HUES48 (cell line): ENCODE results near the gene PALD1.

Source experiments
- H3K27ac ChIP-seq: one replicate; pipeline ENCODE4 v1.7.0; 2013; ENCODE audit warnings: low read depth, low read length, inconsistent platforms
- H3K27me3 ChIP-seq: 2 replicates; pipeline ENCODE4 v1.6.1; 2013; ENCODE audit warnings: mild to moderate bottlenecking, low read length; ENCODE audit not compliant: control insufficient read depth, insufficient read depth
- H3K36me3 ChIP-seq: 2 replicates; pipeline ENCODE4 v1.6.1; 2013; ENCODE audit warnings: low read length; ENCODE audit not compliant: control insufficient read depth, insufficient read depth
- H3K4me1 ChIP-seq: 2 replicates; pipeline ENCODE4 v1.6.1; 2013; ENCODE audit warnings: mild to moderate bottlenecking, low read length; ENCODE audit not compliant: control insufficient read depth, insufficient read depth
- H3K4me3 ChIP-seq: 2 replicates; pipeline ENCODE4 v1.5.1; 2013; ENCODE audit warnings: mild to moderate bottlenecking, low read depth, low read length
- H3K9ac ChIP-seq: 2 replicates; pipeline ENCODE4 v1.6.1; 2013; ENCODE audit warnings: mild to moderate bottlenecking, low read depth, low read length, moderate library complexity
- H3K9me3 ChIP-seq: 2 replicates; pipeline ENCODE4 v1.6.1; 2013; ENCODE audit warnings: low read length; ENCODE audit not compliant: control insufficient read depth, insufficient read depth

PALD1 gene

DNA sequence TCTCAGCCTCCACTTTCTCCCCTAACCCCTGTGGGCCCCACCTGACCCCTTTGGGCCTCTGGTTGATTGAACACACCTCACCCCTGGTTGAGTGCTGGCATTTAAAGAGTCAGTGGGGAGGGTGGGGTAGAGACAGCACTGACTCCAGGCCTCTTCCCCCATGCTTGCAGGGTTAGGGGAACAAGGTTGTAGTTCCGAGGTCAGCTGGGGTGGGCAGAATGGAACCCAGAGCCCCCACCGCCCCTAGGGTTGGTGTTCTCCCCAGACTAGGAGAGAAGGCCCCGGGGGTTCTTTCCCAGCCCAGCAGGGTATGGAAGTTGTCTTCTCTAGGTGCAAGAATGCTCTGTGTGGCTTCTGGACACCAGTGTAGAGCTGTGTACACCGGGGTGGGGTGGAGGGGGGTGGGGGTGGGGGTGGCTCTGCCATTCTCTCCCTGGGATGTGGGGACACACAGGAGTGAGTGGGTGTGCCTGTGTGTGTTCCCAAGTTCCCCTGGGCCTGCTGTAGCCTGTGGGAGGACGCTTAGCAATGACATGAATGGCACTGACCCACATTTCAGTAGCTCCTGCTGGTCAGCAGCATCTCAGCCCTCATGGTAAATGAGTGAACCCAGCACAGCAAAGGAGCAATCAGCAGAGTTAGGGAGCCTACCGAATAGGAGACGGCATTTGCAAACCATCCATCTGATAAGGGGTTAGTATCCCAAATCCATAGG, 90.4 kb downstream of the PALD1 start:
- Histone ChIP-seq H3K27me3 (no peaks in the 10 kb centered on the region), H3K27ac (no peak overlapping the region), H3K36me3 (no peaks in the 10 kb centered on the region), H3K4me3 (no peak overlapping the region), H3K4me1 (no peaks in the 10 kb centered on the region), H3K9me3 (no peaks in the 10 kb centered on the region), H3K9ac (no peak overlapping the region)

DNA sequence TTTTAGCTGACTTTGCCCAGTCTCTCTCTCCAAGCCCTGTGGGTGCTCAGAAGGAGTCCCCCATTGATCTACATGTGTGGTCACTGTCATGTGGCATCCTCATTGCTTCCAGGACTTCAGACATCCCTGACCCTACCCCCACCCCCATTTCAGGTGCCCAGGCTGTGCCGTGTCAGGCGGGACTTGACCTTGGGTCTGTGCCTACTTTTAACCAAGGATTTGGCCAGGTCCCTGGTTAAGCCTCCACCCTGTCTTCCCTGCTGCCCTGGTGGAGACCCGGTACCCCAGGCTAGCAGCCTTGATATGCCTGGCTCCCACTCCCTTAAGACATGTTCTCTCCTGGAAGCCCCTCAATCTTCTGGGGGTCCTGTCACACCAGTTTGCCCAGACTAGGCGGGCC, 92.7 kb downstream of the PALD1 start:
- no peak overlapping the region for H3K9ac ChIP-seq
- no peaks in the 10 kb centered on the region for H3K4me1 ChIP-seq
- H3K27me3 ChIP-seq, result no peaks in the 10 kb centered on the region

DNA sequence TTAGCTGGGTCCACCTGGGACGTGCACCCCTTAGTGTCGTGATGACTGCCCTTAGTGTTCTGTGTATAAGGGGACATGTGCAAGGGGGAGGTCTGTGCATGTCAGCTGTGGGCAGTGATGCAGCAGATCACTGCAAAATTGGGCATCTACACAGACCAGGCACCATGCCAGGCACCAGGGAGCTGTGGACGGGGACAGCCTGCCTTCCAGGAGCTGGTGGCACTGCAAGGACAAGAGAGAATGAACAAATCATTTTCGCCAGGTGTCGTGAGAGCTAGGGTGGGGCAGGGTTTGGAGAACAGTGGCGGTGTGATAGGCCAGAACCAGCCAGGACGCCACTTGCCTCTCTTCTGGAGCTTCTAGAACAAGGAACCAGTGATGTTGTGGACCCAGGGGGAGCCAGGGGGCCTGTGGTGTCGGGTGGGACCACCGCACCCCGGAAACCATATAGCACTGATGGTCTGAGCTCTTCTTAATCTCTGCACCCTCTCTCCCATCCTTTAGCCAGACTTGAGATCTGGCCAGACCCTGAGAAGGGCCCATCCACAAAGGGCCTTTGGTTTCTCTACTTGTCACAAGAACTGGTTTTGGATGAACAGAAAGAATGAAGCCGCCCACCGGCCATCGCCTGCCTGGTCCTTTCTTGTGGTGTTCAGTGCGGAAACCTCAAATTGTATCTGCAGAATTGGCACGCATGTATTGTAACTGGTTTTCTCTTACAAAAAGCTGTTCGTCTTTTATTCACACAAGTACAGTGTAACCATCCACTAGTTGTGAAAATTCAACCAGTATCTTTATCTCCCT, 93.3 kb downstream of the PALD1 start:
- H3K27ac ChIP-seq, result no peak overlapping the region
- H3K27me3 ChIP-seq, result no peaks in the 10 kb centered on the region
- no peaks in the 10 kb centered on the region for H3K4me1 ChIP-seq

More for the DNA sequence above, 92.7 kb downstream of the PALD1 start:
- H3K27ac ChIP-seq, result no peak overlapping the region
- H3K9me3 ChIP-seq, result no peaks in the 10 kb centered on the region
- no peaks in the 10 kb centered on the region for H3K36me3 ChIP-seq
- H3K4me3 ChIP-seq, result no peak overlapping the region

DNA sequence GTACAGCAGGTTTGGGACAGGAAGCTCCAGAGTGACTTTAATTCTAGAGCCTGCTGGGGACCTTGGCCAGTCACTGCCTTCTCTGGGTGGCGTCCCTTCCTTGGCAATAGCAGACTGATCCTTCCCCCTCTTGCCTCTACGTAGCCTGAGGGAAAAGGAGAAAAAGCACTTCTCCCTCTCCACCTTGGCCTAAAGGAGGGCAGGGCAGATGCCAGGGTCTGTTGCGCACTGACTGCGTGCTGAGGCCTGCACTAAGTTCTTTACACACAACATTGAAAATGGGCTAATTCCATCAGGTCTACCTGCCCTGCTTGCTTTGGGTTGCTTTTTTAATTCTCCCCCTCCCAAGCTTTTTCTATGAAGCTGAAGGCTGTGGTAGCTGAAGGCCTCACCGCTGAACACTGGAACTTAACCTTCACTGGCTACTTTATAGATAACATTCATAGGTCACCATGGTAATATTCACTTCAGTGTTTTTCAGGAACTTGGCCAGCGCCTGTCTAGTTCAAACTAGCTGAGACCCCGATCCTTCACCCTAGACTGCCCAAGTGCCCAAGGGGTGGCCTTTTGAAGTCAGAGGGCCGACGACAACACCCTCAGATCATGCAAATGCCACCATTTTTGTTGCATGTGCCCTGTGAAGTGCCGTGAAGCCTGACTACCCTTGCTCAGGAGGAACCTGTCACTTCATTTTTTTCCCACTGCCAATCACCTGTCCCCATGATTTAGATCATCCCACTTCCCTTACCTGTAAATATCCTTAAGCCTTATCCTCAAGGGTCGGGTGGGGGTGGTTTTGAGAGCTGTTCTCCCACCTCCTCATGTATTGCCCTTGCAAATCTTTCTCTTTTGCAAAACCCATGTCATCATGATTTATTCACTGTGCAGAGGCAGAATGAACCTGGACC, 95.3 kb downstream of the PALD1 start:
- Histone ChIP-seq H3K4me3 (no peak overlapping the region), H3K36me3 (no peaks in the 10 kb centered on the region), H3K27me3 (no peaks in the 10 kb centered on the region), H3K9me3 (no peaks in the 10 kb centered on the region), H3K4me1 (peaks cover 4% of the 10 kb centered on the region; the same call in 1 of the 2 replicates), H3K27ac (no peak overlapping the region), H3K9ac (no peak overlapping the region)

More for the DNA sequence above, 93.3 kb downstream of the PALD1 start:
- Histone ChIP-seq H3K9ac (no peak overlapping the region), H3K9me3 (no peaks in the 10 kb centered on the region), H3K36me3 (no peaks in the 10 kb centered on the region), H3K4me3 (no peak overlapping the region)

DNA sequence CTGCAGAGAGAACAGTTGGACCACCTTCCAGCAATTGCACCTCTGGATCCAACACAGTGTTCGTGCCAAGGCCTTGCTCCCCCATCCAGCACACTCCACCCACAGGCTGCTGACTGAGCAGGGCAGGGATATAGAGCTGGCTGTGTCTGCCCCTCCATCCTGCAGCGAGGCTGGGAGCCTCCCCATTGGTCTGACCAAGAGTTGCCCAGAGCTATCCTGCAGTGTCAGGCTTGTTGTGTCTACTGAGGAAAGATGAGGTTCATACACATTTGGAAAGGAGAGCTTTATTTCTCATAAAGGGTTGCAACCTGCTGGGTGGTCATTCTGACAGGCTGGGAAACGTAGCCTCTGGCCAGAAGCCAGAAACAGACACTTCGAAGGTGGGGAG, 96.9 kb downstream of the PALD1 start:
- Histone ChIP-seq H3K4me1 (peaks cover 4% of the 10 kb centered on the region; the same call in 1 of the 2 replicates), H3K9ac (no peak overlapping the region), H3K27ac (no peak overlapping the region), H3K4me3 (no peak overlapping the region), H3K9me3 (no peaks in the 10 kb centered on the region), H3K27me3 (no peaks in the 10 kb centered on the region), H3K36me3 (no peaks in the 10 kb centered on the region)

DNA sequence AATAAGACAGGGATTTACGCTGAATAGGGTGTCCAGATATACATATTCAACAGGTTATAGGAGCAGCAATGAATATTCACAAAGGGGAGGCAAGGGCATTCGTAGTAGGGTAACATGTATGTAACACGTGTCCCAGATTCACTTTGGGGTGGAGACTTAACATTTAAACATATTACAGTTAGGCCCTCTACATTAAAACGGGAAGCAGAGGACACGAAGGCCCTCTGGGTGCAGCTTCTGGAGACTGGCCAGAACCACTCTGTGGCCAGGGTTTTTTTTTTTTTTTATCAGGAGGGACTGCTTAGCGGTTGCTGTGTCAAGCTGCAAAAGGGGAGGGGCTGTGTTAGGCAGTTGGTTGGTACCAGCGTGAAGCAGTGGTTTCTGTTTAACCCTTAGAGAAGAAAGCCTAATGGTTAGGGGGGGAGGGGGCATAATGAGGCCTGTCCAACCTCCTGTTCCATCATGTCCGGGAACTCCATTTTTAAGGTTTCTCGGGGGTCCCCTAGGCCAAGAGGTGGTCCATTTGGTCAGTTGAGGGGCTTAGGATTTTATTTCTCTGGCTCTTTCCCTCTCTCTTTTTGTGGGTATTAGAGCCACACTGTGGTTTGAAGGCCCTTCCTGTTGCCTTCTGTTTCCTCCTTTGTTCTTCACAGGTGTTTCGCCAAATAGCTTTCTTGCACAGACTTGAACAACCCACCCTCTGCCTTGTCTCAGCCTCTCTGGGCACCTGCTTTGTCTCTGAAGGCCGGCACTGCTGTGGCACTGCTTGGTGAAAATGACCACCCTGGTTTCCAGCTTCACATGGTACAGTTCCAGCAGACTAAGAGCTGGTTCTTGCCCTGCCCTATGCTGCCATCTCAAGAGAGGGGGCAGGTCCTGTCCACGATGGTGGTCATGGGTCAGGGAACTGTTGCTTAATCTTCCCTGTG, 97.6 kb downstream of the PALD1 start:
- no peaks in the 10 kb centered on the region for H3K36me3 ChIP-seq
- H3K27ac ChIP-seq, result no peak overlapping the region
- H3K9me3 ChIP-seq, result no peaks in the 10 kb centered on the region
- peaks cover 4% of the 10 kb centered on the region; the same call in 1 of the 2 replicates for H3K4me1 ChIP-seq
- H3K9ac ChIP-seq, result no peak overlapping the region
- H3K4me3 ChIP-seq, result no peak overlapping the region
- H3K27me3 ChIP-seq, result no peaks in the 10 kb centered on the region

DNA sequence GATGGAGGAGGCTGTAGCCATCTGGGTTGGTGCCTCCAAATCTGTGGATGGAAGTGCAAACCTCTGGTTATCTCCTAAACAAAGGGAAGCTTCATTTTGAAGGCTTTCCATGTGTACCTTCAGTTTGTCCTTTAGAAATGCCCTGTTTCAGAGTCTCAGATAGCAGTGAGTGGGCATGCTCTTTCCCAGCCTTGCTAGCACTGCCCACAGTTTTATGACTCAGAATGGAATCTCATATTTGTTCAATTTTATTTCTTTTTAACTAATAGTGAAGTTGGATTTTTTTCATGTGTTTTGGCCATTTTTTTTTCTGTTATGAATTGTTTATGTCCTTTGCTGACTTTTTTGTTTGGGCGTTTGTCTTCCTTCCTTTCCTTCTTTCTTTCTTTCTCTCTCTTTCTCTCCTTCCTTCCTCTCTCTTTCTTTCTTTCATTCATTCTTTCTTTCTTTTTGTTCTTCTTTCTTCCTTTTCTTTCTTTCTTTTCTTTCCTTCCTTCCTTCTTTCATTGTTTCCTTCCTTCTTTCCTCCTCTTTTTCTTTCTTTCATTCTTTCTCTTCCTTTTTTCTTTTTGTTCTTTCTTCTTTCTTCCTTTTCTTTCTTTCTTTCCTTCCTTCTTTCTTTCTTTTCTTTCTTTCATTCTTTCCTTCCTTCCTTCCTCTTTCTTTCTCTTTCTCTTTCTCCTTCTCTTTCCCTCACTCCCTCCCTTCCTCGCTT, 98.4 kb downstream of the PALD1 start:
- Histone ChIP-seq H3K36me3 (no peaks in the 10 kb centered on the region), H3K4me3 (no peak overlapping the region), H3K27ac (no peak overlapping the region), H3K4me1 (peaks cover 4% of the 10 kb centered on the region; the same call in 1 of the 2 replicates), H3K9me3 (no peaks in the 10 kb centered on the region), H3K9ac (no peak overlapping the region), H3K27me3 (no peaks in the 10 kb centered on the region)

DNA sequence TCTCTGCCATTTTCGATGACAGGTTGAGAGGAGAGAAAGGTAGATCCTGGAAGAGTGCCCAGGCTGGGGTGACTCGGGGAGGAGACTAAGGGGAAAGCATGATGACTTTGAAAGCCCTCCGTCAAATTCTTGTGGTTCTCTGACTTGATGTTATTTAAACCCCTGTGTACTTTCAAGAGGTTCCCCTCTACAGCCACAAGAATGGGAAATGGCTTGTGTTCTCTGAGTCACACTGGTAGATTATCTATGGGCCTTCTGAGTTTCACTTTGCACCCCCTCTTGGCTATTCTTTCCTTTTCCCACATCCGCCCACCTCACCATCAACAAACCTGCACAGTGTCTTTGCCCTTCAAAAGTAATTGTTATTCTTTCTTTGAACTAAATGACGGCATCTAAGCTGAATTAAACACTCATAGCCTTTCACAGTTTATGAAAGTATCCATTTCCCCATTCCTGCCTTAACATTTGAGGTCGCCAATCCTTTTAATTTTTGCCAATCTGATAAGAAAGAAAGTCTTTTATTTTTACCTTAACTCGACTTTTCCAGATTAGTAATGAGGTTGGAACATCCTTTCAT, 99.9 kb downstream of the PALD1 start:
- Histone ChIP-seq H3K4me3 (no peak overlapping the region), H3K27me3 (no peaks in the 10 kb centered on the region), H3K36me3 (no peaks in the 10 kb centered on the region), H3K27ac (no peak overlapping the region), H3K9me3 (no peaks in the 10 kb centered on the region), H3K4me1 (peaks cover 7% of the 10 kb centered on the region), H3K9ac (no peak overlapping the region)

DNA sequence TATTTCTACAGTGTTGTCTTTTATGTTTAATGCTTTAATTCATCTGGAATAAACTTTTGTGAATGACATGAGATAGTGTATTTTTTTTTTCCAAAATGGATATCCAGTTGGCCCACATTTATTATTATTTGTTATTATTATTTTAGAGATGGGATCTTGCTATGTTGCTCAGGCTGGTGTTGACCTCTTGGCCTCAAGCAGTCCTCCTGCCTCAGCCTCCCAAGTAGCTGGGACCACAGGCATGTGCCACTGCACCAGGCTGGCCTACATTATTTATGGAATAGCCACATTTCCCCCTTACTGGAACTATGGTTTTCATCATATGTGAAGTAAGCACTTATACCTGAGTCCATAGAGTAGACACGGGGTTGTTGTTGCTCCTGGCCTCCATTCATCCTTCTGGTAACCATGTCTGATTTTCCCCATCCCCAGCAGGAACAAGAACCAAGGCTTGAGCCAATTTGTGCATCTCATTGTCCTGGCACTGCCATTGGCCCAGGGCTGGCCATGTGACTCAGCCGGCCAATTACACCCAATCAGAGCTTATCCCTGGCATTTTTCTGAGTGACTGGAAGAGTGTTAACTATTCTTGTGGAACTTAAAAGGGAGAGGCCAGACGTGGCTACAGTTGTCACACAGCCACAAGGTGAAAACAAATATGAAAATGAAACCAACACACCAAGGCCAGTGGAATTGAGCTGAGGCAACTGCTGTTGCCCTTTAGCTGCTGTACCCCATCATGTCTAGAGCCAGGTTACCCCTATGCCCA, 100.9 kb downstream of the PALD1 start:
- no peak overlapping the region for H3K27ac ChIP-seq
- H3K4me1 ChIP-seq, result peaks cover 10% of the 10 kb centered on the region
- no peaks in the 10 kb centered on the region for H3K9me3 ChIP-seq
- no peaks in the 10 kb centered on the region for H3K36me3 ChIP-seq
- no peaks in the 10 kb centered on the region for H3K27me3 ChIP-seq
- H3K4me3 ChIP-seq, result no peak overlapping the region
- no peak overlapping the region for H3K9ac ChIP-seq
